GM18873 (cell line): Measurements from ENCODE around the gene LRP6.

Experiments used
- ATAC-seq: cut with Tn5 transposase; IDR thresholded peaks from one replicate; pipeline ENCODE4 v1.9.1; 2021; ENCODE audit warnings: mild to moderate bottlenecking, moderate library complexity, moderate number of reproducible peaks; ENCODE audit not compliant: unreplicated experiment, low FRiP score

The LRP6 gene

GRCh38 chr12:12217018-12217359 is 49.9 kb downstream of the LRP6 start:
- no peak for ATAC-seq

GRCh38 chr12:12216349-12217017 is 50.4 kb downstream of the LRP6 start:
- ATAC-seq: no peak

- ATAC-seq: no peak
Measured at GRCh38 chr12:12214635-12215131, 52.2 kb downstream of the LRP6 start.

- ATAC-seq: no peak
Measured at GRCh38 chr12:12214201-12214600, 52.6 kb downstream of the LRP6 start.

GRCh38 chr12:12212769-12213168 is 54.1 kb downstream of the LRP6 start:
- ATAC-seq: no peak

- no peak for ATAC-seq
Measured at GRCh38 chr12:12210983-12211382, 55.9 kb downstream of the LRP6 start.

GRCh38 chr12:12210416-12210815 is 56.4 kb downstream of the LRP6 start:
- no peak for ATAC-seq

GRCh38 chr12:12209675-12210074 is 57.2 kb downstream of the LRP6 start:
- ATAC-seq: no peak

- no peak for ATAC-seq
Measured at GRCh38 chr12:12209043-12209442, 57.8 kb downstream of the LRP6 start.

- ATAC-seq: no peak
Measured at GRCh38 chr12:12207746-12208145, 59.1 kb downstream of the LRP6 start.

GRCh38 chr12:12206776-12207388 is 60.0 kb downstream of the LRP6 start:
- ATAC-seq: no peak

- no peak for ATAC-seq
Measured at GRCh38 chr12:12202747-12203146, 64.1 kb downstream of the LRP6 start.

- no peak for ATAC-seq
Measured at GRCh38 chr12:12202105-12202504, 64.7 kb downstream of the LRP6 start.

GRCh38 chr12:12201274-12201758 is 65.5 kb downstream of the LRP6 start:
- no peak for ATAC-seq

GRCh38 chr12:12200363-12200762 is 66.5 kb downstream of the LRP6 start:
- ATAC-seq: no peak

- ATAC-seq: no peak
Measured at GRCh38 chr12:12198124-12198523, 68.7 kb downstream of the LRP6 start.

GRCh38 chr12:12197128-12197527 is 69.7 kb downstream of the LRP6 start:
- no peak for ATAC-seq

GRCh38 chr12:12195516-12195915 is 71.3 kb downstream of the LRP6 start:
- ATAC-seq: no peak

- no peak for ATAC-seq
Measured at GRCh38 chr12:12195081-12195480, 71.8 kb downstream of the LRP6 start.

- ATAC-seq: no peak
Measured at GRCh38 chr12:12194206-12194605, 72.6 kb downstream of the LRP6 start.

- ATAC-seq: no peak
Measured at GRCh38 chr12:12191008-12191407, 75.8 kb downstream of the LRP6 start.
